GM13977 (cell line): ENCODE results near the gene CLCN6.

Experiments
- DNase-seq: peaks from one replicate; pipeline ENCODE4 v3.0.0; 2012; ENCODE audit warnings: low spot score
- CTCF ChIP-seq: IDR thresholded peaks from 2 replicates; pipeline ENCODE4 v1.5.1; 2012; ENCODE audit warnings: mild to moderate bottlenecking, control low read depth; ENCODE audit not compliant: insufficient read depth; ENCODE audit errors: extremely low read depth, missing control alignments
- in situ Hi-C: fragments of 300-500 bp; cut with MboI; formaldehyde crosslinking; loops from one replicate; pipeline ENCODE4 v1.12.0; 2022; ENCODE audit warnings: low sequenced_read_pairs, low pct_unique_long_range_greater_than_20kb, mixed read lengths, inconsistent platforms; ENCODE audit not compliant: unreplicated experiment

The CLCN6 gene

GRCh38 chr1:11842154-11843041, 36.4 kb downstream of the CLCN6 start:
- peak; percentile 62 for DNase-seq
- in situ Hi-C loops, result loop anchor here (10.0 kb wide), 1 partner anchor 52 kb away; no protein-coding TSS in a partner anchor
- TF ChIP-seq CTCF, result no peak

GRCh38 chr1:11845641-11846335, 39.8 kb downstream of the CLCN6 start:
- no peak for DNase-seq
- TF ChIP-seq CTCF, result no peak
- in situ Hi-C loops, result loop anchor here (10.0 kb wide), 1 partner anchor 49 kb away; no protein-coding TSS in a partner anchor

GRCh38 chr1:11847667-11848372, 41.8 kb downstream of the CLCN6 start, which contains the start of gene NPPA:
TSS of gene NPPA (minus strand) at chr1:11847783. CDS start at chr1:11847684, 99 bp downstream.
- no peak for DNase-seq
- in situ Hi-C loops, result loop anchor here (10.0 kb wide), 1 partner anchor 47 kb away; no protein-coding TSS in a partner anchor
- no peak for TF ChIP-seq CTCF

DNA sequence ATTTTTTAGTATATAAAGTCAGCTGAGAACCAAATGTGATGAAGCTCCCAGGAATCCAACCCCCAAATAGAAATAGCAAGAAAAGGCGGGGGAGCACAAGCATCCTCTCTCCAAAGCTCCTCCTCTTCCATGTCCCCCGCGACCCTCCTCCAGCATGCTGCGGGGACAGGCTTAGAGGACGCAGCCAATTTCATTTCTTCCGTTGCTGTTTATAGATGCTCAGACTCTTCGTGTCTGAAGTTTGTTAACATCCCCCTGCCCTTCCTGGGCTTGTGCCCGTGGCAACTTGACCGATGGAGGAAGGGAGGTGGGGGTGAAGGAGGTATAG, 42.3 kb downstream of the CLCN6 start:
- DNase-seq, result no peak
- in situ Hi-C loops, result loop anchor here (10.0 kb wide), 1 partner anchor 46 kb away; no protein-coding TSS in a partner anchor
- no peak for TF ChIP-seq CTCF

- TF ChIP-seq CTCF, result no peak
- in situ Hi-C loops, result no loop called here
- no peak for DNase-seq
Observed at GRCh38 chr1:11850156-11850555, 44.2 kb downstream of the CLCN6 start.

GRCh38 chr1:11851180-11851579, 45.2 kb downstream of the CLCN6 start:
- in situ Hi-C loops, result no loop called here
- DNase-seq, result no peak
- no peak for TF ChIP-seq CTCF
